GM23338 (cell line): Measurements from ENCODE around the gene CMIP.

Experiments
- CREB1 ChIP-seq: fragments of 250-450 bp; sonication (Bioruptor Pico); IDR thresholded peaks from 2 replicates; pipeline ENCODE4 v1.5.0; 2020; ENCODE audit warnings: low read depth, mild to moderate bottlenecking, moderate library complexity
- CTCF ChIP-seq, 2 experiments: fragments of 200-600 bp in 1 of 2; sonication (generic) in 1 of 2; conservative IDR thresholded peaks; 2 replicates each; pipeline versions ENCODE4 v1.5.1 to v1.6.1; 2016 to 2017; ENCODE audit warnings: antibody characterized with exemption in 2 of 2, low read depth in 2 of 2, mild to moderate bottlenecking in 2 of 2, moderate library complexity in 1 of 2
- EZH2 ChIP-seq: fragments of 200-600 bp; sonication (generic); IDR thresholded peaks from one replicate; pipeline ENCODE4 v1.8.0; 2017; ENCODE audit warnings: antibody characterized with exemption, mild to moderate bottlenecking, low read depth; ENCODE audit not compliant: unreplicated experiment
- EZH2phosphoT487 ChIP-seq: fragments of 200-600 bp; sonication (generic); IDR thresholded peaks from one replicate; pipeline ENCODE4 v1.8.1; 2018; ENCODE audit warnings: antibody characterized with exemption; ENCODE audit not compliant: unreplicated experiment
- POLR2AphosphoS5 ChIP-seq: IDR thresholded peaks from 2 replicates; pipeline ENCODE4 v1.6.1; 2016; ENCODE audit warnings: antibody characterized with exemption, low read depth
- REST ChIP-seq: IDR thresholded peaks from one replicate; pipeline ENCODE4 v1.6.1; 2018; ENCODE audit warnings: antibody characterized with exemption; ENCODE audit not compliant: unreplicated experiment

DNA sequence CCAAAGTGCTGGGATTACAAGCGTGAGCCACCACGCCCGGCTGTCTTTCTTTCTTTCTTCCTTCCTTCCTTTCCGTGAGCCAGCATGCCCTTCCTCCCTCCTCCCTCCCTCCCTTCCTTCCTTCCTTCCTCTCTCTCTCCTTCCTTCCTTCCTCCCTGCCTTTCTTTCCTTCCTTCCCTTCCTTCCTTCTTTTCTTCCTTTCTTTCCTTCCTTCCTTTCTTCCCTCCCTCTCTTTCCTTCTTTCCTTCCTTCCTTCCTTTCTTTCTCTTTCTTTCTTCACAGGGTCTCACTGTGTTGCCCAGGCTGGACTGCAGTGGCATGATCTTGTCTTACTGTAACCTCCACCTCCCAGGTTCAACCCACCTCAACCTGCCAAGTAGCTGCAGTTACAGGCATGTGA is 283.8 kb downstream of the CMIP start:
- TF ChIP-seq CTCF (conservative IDR thresholded peaks at IDR 0.05; ENCODE audit: low read depth in 2 of 2) (no peak), EZH2phosphoT487 (no peak), REST (no peak), EZH2 (no peak), CREB1 (no peak), POLR2AphosphoS5 (no peak)
